Upper lobe of left lung (tissue), 6 donors: Measurements from ENCODE around the gene DENND1B. TPM values are rescaled to one million over a fixed set of nuclear protein-coding genes. Genes with fewer than 3 reads are reported as not detected.

ENCODE experiments used
- ATAC-seq, 2 donors: fragments of 200-7000 bp; cut with Tn5 transposase; one replicate each; pipeline ENCODE4 v1.9.1; 2022; ENCODE audit warnings: mild to moderate bottlenecking in 2 of 2, moderate library complexity in 2 of 2; ENCODE audit not compliant: low FRiP score in 2 of 2
- DNase-seq, 2 donors: peaks; one replicate each; pipeline ENCODE4 v3.0.0-alpha.2; 2019 to 2020
- H3K27ac ChIP-seq, 4 donors: fragments of 200-600 bp; sonication (generic); one replicate each; pipeline ENCODE4 v1.5.1; 2016 to 2019
- H3K27me3 ChIP-seq, 4 donors: fragments of 200-600 bp; sonication (generic); one replicate each; pipeline ENCODE4 v1.5.1; 2017 to 2019
- H3K36me3 ChIP-seq, 4 donors: fragments of 200-600 bp; sonication (generic); one replicate each; pipeline ENCODE4 v1.5.1; 2016 to 2019
- H3K4me1 ChIP-seq, 4 donors: fragments of 200-600 bp; sonication (generic); one replicate each; pipeline ENCODE4 v1.5.1; 2018 to 2019
- H3K4me3 ChIP-seq, 4 donors: fragments of 200-600 bp; sonication (generic); one replicate each; pipeline ENCODE4 v1.5.1; 2017 to 2019; ENCODE audit warnings: mild to moderate bottlenecking in 2 of 4, moderate library complexity in 1 of 4
- H3K9me3 ChIP-seq, 4 donors: fragments of 200-600 bp; sonication (generic); one replicate each; pipeline ENCODE4 v1.5.1; 2018 to 2019
- EP300 ChIP-seq, 4 donors: sonication (generic); formaldehyde crosslinking; IDR thresholded peaks; one replicate each; pipeline ENCODE4 v1.5.1; 2017; ENCODE audit warnings: antibody characterized with exemption in 4 of 4, control low read depth in 2 of 4
- POLR2A ChIP-seq, 4 donors: fragments of 450-650 bp; IDR thresholded peaks; one replicate each; pipeline ENCODE4 v1.5.1; 2016 to 2017; ENCODE audit warnings: antibody characterized with exemption in 4 of 4, mild to moderate bottlenecking in 2 of 4
- POLR2AphosphoS5 ChIP-seq, 2 donors: sonication (generic); formaldehyde crosslinking; IDR thresholded peaks; one replicate each; pipeline ENCODE4 v1.5.1; 2017; ENCODE audit warnings: antibody characterized with exemption in 2 of 2
- WGBS, 2 donors: methylation state at CpG; one replicate each; pipeline ENCODE4 v1.1.5; 2017 to 2018; 5-methylcytosine and 5-hydroxymethylcytosine counted together
- total RNA-seq, 6 donors: library from RNA; depleted of rRNA in 4 of 6; stranded (reverse); fragments of >200 nt in 4 of 6; gene quantifications; one replicate each; pipeline versions ENCODE4 v1.1.0 to v1.2.1, GENCODE V29; 2016 to 2021
- TF ChIP-seq, protein P1 (sequence below), 6 experiments: fragments of 450-650 bp in 4 of 6; fragments of 200-600 bp in 2 of 6; sonication (generic) in 2 of 6; IDR thresholded peaks; one replicate each; pipeline ENCODE4 v1.5.1; 2016 to 2019; ENCODE audit warnings: antibody characterized with exemption in 6 of 6
- donor health status: DM: no; HTN: no; CAD: no; lungs with moderate emphysema.
- donor health status: DM: no; HTN: yes; CAD: no; lungs with severe emphysema.

The DENND1B gene
- total RNA-seq, 6 donors from 2014 or later = 14.9 to 39.1 (median 21.0) TPM

DNA sequence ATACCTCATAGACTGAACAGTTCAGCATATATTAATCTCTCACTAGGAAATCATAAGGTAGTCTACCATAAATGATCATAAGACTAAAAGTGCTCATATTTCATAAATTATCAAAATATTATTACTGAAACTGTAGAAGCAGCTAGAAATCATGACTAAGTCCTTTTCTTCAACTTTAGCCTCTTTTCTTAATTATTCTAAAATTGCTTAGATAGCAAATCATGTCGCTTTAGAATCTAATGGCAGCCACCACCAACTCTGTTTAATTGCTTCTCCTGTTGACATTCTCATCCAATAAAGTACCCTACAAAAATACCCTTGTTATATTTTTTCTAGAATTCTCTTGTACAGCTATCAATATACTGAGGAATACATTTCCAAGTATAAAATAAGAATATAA, 102.9 kb downstream of the DENND1B start:
- H3K4me1 ChIP-seq = peaks cover 0 to 9% (median 4%) of the 10 kb centered on the region in 4 donors
- no peak for DNase-seq
- H3K27ac ChIP-seq = no peak overlapping the region
- TF ChIP-seq EP300 (IDR thresholded peaks at IDR 0.05) (no peak), POLR2A (IDR thresholded peaks at IDR 0.05) (no peak), POLR2AphosphoS5 (IDR thresholded peaks at IDR 0.05) (no peak)
- TF ChIP-seq, protein P1, sequence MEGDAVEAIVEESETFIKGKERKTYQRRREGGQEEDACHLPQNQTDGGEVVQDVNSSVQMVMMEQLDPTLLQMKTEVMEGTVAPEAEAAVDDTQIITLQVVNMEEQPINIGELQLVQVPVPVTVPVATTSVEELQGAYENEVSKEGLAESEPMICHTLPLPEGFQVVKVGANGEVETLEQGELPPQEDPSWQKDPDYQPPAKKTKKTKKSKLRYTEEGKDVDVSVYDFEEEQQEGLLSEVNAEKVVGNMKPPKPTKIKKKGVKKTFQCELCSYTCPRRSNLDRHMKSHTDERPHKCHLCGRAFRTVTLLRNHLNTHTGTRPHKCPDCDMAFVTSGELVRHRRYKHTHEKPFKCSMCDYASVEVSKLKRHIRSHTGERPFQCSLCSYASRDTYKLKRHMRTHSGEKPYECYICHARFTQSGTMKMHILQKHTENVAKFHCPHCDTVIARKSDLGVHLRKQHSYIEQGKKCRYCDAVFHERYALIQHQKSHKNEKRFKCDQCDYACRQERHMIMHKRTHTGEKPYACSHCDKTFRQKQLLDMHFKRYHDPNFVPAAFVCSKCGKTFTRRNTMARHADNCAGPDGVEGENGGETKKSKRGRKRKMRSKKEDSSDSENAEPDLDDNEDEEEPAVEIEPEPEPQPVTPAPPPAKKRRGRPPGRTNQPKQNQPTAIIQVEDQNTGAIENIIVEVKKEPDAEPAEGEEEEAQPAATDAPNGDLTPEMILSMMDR (IDR thresholded peaks at IDR 0.05) = no peak
- H3K27me3 ChIP-seq = no peaks in the 10 kb centered on the region
- no peak overlapping the region for H3K4me3 ChIP-seq
- no peak for ATAC-seq
- WGBS, 2 donors = 98 to 100% methylated on average over 1 of the region's 1 CpG
- no peaks in the 10 kb centered on the region for H3K36me3 ChIP-seq
- no peaks in the 10 kb centered on the region for H3K9me3 ChIP-seq

DNA sequence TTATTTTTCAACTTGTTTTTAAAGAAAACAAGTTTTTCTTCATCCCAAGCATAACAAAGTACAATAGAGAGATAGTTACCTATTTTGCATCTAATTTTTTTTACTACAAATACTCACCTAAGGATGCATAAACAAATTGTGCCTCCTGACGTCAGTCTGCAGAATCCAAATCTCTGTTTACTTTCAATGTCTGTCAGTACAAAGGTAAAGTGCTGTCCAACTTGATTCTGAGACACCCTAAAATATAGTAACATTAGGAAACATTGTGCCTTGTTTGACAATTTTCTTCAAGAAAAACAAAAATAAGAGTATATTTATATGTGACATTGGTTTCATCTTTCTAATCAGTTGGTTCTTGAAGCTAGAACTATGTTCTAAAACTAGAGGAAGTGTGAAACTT, 103.4 kb downstream of the DENND1B start:
- Histone ChIP-seq H3K9me3 (no peaks in the 10 kb centered on the region), H3K4me1 (peaks cover 0 to 9% (median 4%) of the 10 kb centered on the region in 4 donors), H3K27ac (no peak overlapping the region), H3K36me3 (no peaks in the 10 kb centered on the region), H3K27me3 (no peaks in the 10 kb centered on the region), H3K4me3 (no peak overlapping the region)
- WGBS, 2 donors = 79 to 94% methylated on average over 1 of the region's 1 CpG
- ATAC-seq (no peak), DNase-seq (no peak)
- TF ChIP-seq POLR2AphosphoS5 (IDR thresholded peaks at IDR 0.05) = no peak
- TF ChIP-seq POLR2A (IDR thresholded peaks at IDR 0.05) = no peak
- no peak for TF ChIP-seq EP300 (IDR thresholded peaks at IDR 0.05)
- TF ChIP-seq, protein P1 (IDR thresholded peaks at IDR 0.05) = no peak

DNA sequence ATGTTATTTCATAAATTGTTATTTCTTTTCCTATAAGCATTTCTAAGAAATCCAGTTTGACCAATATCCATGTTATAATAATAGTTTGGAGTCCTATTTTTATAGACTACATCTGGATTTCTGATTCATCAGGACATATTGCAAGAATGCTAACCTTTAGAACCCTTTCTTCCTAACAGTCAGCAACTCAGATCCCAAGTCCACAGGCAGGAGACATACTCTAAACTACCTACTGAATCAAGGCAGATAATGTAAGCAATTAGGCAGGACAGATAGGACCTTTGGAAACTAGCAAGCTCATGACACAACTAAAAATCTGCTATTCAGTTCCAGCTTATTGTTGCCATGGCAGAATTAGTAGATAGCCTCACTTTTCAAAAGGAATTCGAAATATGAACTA, 104.1 kb downstream of the DENND1B start:
- no peak overlapping the region for H3K4me3 ChIP-seq
- no peaks in the 10 kb centered on the region for H3K9me3 ChIP-seq
- TF ChIP-seq, protein P1 (IDR thresholded peaks at IDR 0.05) = no peak
- TF ChIP-seq POLR2A (IDR thresholded peaks at IDR 0.05) = no peak
- TF ChIP-seq POLR2AphosphoS5 (IDR thresholded peaks at IDR 0.05) = no peak
- no peak for TF ChIP-seq EP300 (IDR thresholded peaks at IDR 0.05)
- ATAC-seq (no peak), DNase-seq (no peak)
- 92 to 94% methylated on average over 1 of the region's 1 CpG for WGBS, 2 donors
- no peaks in the 10 kb centered on the region for H3K27me3 ChIP-seq
- peaks cover 0 to 8% (median 4%) of the 10 kb centered on the region in 4 donors for H3K4me1 ChIP-seq
- no peaks in the 10 kb centered on the region for H3K36me3 ChIP-seq
- no peak overlapping the region for H3K27ac ChIP-seq

DNA sequence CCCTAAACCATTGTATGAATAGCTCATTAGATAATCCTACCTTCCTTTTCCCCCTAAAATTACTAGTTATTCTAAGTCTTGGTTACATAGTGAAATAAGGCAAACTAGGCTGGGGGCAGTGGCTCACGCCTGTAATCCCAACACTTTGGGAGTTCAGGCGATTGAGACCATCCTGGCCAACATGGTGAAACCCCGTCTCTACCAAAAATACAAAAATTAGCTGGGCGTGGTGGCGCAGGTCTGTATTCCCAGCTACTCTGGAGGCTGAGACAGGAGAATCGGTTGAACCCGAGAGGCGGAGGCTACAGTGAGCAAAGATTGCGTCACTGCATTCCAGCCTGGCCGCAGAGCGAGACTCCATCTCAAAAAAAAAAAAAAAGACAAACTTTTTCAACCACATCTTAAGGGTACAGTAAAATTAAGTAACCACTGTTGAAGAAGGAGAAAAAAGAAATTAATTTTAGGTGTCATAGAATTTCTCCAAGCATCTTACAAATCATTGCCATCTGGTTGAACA, 108.5 kb downstream of the DENND1B start:
- Histone ChIP-seq H3K4me1 (no peaks in the 10 kb centered on the region), H3K27me3 (no peaks in the 10 kb centered on the region), H3K27ac (no peak overlapping the region), H3K36me3 (no peaks in the 10 kb centered on the region), H3K9me3 (no peaks in the 10 kb centered on the region), H3K4me3 (no peak overlapping the region)
- WGBS, 2 donors = 94 to 98% methylated on average over 11 of the region's 11 CpGs
- ATAC-seq (no peak), DNase-seq (no peak)
- no peak for TF ChIP-seq EP300 (IDR thresholded peaks at IDR 0.05)
- TF ChIP-seq, protein P1 (IDR thresholded peaks at IDR 0.05) = no peak
- no peak for TF ChIP-seq POLR2A (IDR thresholded peaks at IDR 0.05)
- TF ChIP-seq POLR2AphosphoS5 (IDR thresholded peaks at IDR 0.05) = no peak

DNA sequence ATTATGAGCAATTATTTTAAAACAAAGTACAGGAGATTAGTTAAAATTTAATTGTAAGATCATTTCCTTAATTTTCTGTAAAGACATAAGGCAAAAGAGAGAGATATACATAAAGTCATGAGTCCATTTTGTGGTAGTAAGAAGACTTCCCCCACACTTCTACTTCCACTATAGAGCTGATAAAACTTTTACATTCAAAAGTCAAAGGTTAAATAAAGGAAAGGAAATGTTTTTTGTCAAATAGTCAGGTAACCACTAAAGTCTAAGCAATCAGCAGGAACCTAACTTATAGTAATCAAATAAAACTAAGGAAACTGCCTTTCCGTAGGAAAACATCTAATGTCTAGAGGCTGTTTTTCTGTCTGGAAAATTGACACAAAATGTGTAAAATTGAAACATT, 110.9 kb downstream of the DENND1B start:
- TF ChIP-seq EP300 (IDR thresholded peaks at IDR 0.05) (no peak), POLR2A (IDR thresholded peaks at IDR 0.05) (no peak), POLR2AphosphoS5 (IDR thresholded peaks at IDR 0.05) (no peak)
- TF ChIP-seq, protein P1 (IDR thresholded peaks at IDR 0.05) = no peak
- H3K27ac ChIP-seq = no peak overlapping the region
- no peaks in the 10 kb centered on the region for H3K9me3 ChIP-seq
- H3K36me3 ChIP-seq = no peaks in the 10 kb centered on the region
- ATAC-seq = no peak
- peaks cover 4 to 6% (median 5%) of the 10 kb centered on the region in 4 donors for H3K4me1 ChIP-seq
- H3K4me3 ChIP-seq = no peak overlapping the region
- 96 to 100% methylated on average over 1 of the region's 1 CpG for WGBS, 2 donors
- DNase-seq = no peak
- no peaks in the 10 kb centered on the region for H3K27me3 ChIP-seq
